Fibroblast of skin of right quadriceps (primary cell): ENCODE data around the gene TTC12.

Experiments used
- DNase-seq: peaks from one replicate; pipeline ENCODE4 v3.0.0-alpha.2; 2013

TTC12 gene

GRCh38 chr11:113314389-113315301, at the start of gene TTC12:
Gene TTC12 (plus strand): TSS chr11:113314583. CDS start chr11:113316258, 1,675 bp downstream.
- peak; percentile 77 for DNase-seq

GRCh38 chr11:113265362-113265761, 49.0 kb upstream of the TTC12 start:
- DNase-seq = no peak

- no peak for DNase-seq
These were observed 46.9 kb upstream of the TTC12 start for GRCh38 chr11:113267493-113267892.

- no peak for DNase-seq
These were observed 45.3 kb upstream of the TTC12 start for GRCh38 chr11:113269096-113269495.

GRCh38 chr11:113269636-113270035, 44.7 kb upstream of the TTC12 start:
- no peak for DNase-seq

- DNase-seq = no peak
These were observed 44.3 kb upstream of the TTC12 start for GRCh38 chr11:113270080-113270479.

- DNase-seq = no peak
These were observed 42.7 kb upstream of the TTC12 start for GRCh38 chr11:113271551-113272245.

- DNase-seq = no peak
These were observed 42.1 kb upstream of the TTC12 start for GRCh38 chr11:113272281-113272680.

GRCh38 chr11:113272927-113273615, 41.3 kb upstream of the TTC12 start:
- no peak for DNase-seq

GRCh38 chr11:113273720-113274119, 40.7 kb upstream of the TTC12 start:
- no peak for DNase-seq

- DNase-seq = no peak
These were observed 39.4 kb upstream of the TTC12 start for GRCh38 chr11:113274713-113275582.

- DNase-seq = no peak
These were observed 38.8 kb upstream of the TTC12 start for GRCh38 chr11:113275602-113276001.

GRCh38 chr11:113276466-113276865, 37.9 kb upstream of the TTC12 start:
- DNase-seq = no peak

GRCh38 chr11:113277907-113278306, 36.5 kb upstream of the TTC12 start:
- no peak for DNase-seq

- no peak for DNase-seq
These were observed 35.9 kb upstream of the TTC12 start for GRCh38 chr11:113278481-113278880.

GRCh38 chr11:113278925-113279324, 35.5 kb upstream of the TTC12 start:
- no peak for DNase-seq

GRCh38 chr11:113279591-113279990, 34.8 kb upstream of the TTC12 start:
- no peak for DNase-seq

GRCh38 chr11:113281052-113281725, 33.2 kb upstream of the TTC12 start:
- no peak for DNase-seq

- no peak for DNase-seq
These were observed 31.4 kb upstream of the TTC12 start for GRCh38 chr11:113282898-113283437.

- DNase-seq = no peak
These were observed 30.5 kb upstream of the TTC12 start for GRCh38 chr11:113283881-113284280.

GRCh38 chr11:113286009-113286408, 28.4 kb upstream of the TTC12 start:
- DNase-seq = no peak
